GM12875 (cell line): Measurements from ENCODE around the gene MLF2.

Source experiments
- H3K4me3 ChIP-seq: one replicate; pipeline ENCODE4 v1.5.1; 2011; ENCODE audit warnings: low read depth, low read length, control low read depth
- CTCF ChIP-seq: IDR thresholded peaks from 2 replicates; pipeline ENCODE4 v1.5.1; 2011; ENCODE audit warnings: low read depth, mild to moderate bottlenecking, control low read depth, inconsistent platforms, low read length, moderate library complexity, borderline replicate concordance; ENCODE audit not compliant: insufficient read depth

Gene MLF2

GRCh38 chr12:6772331-6772695 is 19.4 kb upstream of the MLF2 start, which contains the start of gene LAG3:
LAG3 (plus strand) TSS chr12:6772520; CDS start chr12:6772853, 333 bp downstream.
- TF ChIP-seq CTCF: no peak
- no peak within 1 kb of the TSS for H3K4me3 ChIP-seq

GRCh38 chr12:6771509-6772330 is 18.8 kb upstream of the MLF2 start:
- TF ChIP-seq CTCF: no peak
- no peak overlapping the region for H3K4me3 ChIP-seq

- H3K4me3 ChIP-seq: no peak overlapping the region
- no peak for TF ChIP-seq CTCF
Measured at GRCh38 chr12:6771091-6771495, 18.2 kb upstream of the MLF2 start.

GRCh38 chr12:6770600-6770999 is 17.7 kb upstream of the MLF2 start:
- no peak overlapping the region for H3K4me3 ChIP-seq
- TF ChIP-seq CTCF: no peak

- TF ChIP-seq CTCF: no peak
- H3K4me3 ChIP-seq: no peak overlapping the region
Measured at GRCh38 chr12:6770094-6770493, 17.2 kb upstream of the MLF2 start.

GRCh38 chr12:6769666-6770065 is 16.7 kb upstream of the MLF2 start:
- TF ChIP-seq CTCF: no peak
- H3K4me3 ChIP-seq: no peak overlapping the region

GRCh38 chr12:6768990-6769389 is 16.0 kb upstream of the MLF2 start:
- no peak for TF ChIP-seq CTCF
- H3K4me3 ChIP-seq: no peak overlapping the region
